A673 (cell line): ENCODE results near the gene TNNI3.

ENCODE experiments used
- CTCF ChIP-seq: fragments of 300-800, 200-600 bp; sonication (generic); conservative IDR thresholded peaks from 2 replicates; pipeline ENCODE4 v1.5.1; 2017; ENCODE audit warnings: low read depth, mild to moderate bottlenecking, antibody characterized with exemption, low read length, moderate library complexity, mixed read lengths
- EZH2 ChIP-seq: fragments of 200-600 bp; sonication (generic); IDR thresholded peaks from 2 replicates; pipeline ENCODE4 v1.6.1; 2017; ENCODE audit warnings: borderline replicate concordance, low read depth, mild to moderate bottlenecking, mixed read lengths, antibody characterized with exemption, low read length; ENCODE audit not compliant: poor library complexity, severe bottlenecking

- no peak for TF ChIP-seq CTCF
- no peak for TF ChIP-seq EZH2
These were observed 31.1 kb upstream of the TNNI3 start for GRCh38 chr19:55188625-55189024.
